ENCODE results near the gene CXCL14. TPM values are rescaled to one million over a fixed set of nuclear protein-coding genes. Genes with fewer than 3 reads are reported as not detected.
"Not testable (repeated sequence)": the region's sequence is repeated elsewhere in the genome, so short reads cannot be mapped to it uniquely, and the experiment has no call there.

CXCL14 gene
- total RNA-seq, 1 donor = not detected

DNA sequence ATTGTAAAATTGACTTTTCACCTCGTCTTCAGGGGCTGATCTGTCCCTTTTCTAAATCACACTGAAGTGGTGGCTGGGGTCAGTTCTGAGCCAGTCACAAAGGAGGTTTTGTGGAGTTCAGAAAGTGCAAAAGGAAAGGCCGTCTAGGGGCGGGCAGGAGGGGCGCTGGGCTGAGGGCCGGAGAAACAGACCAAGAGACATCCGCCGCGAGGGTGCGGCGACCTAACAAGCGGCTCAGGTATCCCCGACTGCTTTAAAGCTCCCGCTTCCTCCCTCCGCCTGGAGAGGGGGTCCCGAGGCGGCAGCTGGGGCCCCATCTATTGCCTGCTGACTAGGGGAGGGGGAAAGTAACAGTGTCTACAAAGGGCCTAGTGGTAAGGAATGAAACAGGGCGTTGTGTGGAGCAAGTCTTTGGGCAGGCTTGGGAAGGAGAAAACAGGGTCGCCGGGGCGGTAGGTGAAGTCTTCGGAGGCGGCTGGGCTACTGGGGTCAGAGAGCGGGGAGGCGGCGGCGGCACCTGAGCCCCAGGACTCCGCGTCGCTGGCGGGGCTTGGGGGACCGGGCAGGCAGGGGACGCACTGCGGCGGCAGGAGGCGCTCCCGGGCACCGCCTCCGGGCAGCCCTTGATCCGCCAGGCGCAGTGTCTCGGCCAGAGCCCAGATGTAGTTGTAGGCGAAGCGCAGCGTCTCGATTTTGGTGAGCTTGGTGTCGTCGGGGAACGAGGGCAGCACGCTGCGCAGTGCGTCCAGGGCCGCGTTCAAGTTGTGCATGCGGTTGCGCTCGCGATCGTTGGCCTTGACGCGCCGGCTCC, 44.0 kb downstream of the CXCL14 start:
- Histone ChIP-seq H3K4me1 (ENCODE audit: insufficient read depth, low read length) (no peaks in the 10 kb centered on the region), H3K4me2 (ENCODE audit: insufficient read depth, low read length) (no peak overlapping the region), H3K9me3 (ENCODE audit: low read depth, low read length) (no peaks in the 10 kb centered on the region), H3K27ac (ENCODE audit: low read depth, low read length) (no peak overlapping the region), H3K79me2 (ENCODE audit: insufficient read depth, low read length) (no peaks in the 10 kb centered on the region), H4K20me1 (ENCODE audit: insufficient read depth, low read length) (no peaks in the 10 kb centered on the region), H2AFZ (ENCODE audit: low read length) (no peak overlapping the region), H3K27me3 (ENCODE audit: insufficient read depth, low read length) (peaks cover 87% of the 10 kb centered on the region), H3K36me3 (ENCODE audit: insufficient read depth, low read length) (no peaks in the 10 kb centered on the region), H3K4me3 (ENCODE audit: insufficient read depth, low read length) (no peak overlapping the region)
- TF ChIP-seq, protein P1, sequence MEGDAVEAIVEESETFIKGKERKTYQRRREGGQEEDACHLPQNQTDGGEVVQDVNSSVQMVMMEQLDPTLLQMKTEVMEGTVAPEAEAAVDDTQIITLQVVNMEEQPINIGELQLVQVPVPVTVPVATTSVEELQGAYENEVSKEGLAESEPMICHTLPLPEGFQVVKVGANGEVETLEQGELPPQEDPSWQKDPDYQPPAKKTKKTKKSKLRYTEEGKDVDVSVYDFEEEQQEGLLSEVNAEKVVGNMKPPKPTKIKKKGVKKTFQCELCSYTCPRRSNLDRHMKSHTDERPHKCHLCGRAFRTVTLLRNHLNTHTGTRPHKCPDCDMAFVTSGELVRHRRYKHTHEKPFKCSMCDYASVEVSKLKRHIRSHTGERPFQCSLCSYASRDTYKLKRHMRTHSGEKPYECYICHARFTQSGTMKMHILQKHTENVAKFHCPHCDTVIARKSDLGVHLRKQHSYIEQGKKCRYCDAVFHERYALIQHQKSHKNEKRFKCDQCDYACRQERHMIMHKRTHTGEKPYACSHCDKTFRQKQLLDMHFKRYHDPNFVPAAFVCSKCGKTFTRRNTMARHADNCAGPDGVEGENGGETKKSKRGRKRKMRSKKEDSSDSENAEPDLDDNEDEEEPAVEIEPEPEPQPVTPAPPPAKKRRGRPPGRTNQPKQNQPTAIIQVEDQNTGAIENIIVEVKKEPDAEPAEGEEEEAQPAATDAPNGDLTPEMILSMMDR (IDR thresholded peaks at IDR 0.05; ENCODE audit: extremely low read depth, low read depth, low read length) = no peak
- peak; percentile 66 for DNase-seq (ENCODE audit: insufficient read length, low spot score, missing footprints)

DNA sequence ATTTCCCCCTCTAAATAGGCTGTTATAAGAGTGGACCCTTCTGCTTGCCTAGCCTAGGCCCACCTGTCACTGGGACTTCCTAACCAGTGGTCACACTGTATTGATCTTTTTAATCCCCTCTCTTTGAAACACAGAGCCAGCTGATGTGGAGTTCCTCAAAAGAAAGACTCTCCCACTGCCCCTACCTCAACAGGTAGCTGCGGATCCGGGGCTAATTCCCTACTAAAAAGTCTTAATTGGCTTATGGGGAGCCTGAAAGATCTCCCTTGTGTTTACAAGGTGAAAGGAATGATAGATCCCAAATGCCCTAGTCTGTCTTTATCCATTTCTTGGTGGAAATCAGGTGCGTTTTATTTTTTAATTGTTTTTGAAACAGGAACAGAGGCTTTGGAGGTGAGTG, 45.0 kb downstream of the CXCL14 start:
- Histone ChIP-seq H4K20me1 (ENCODE audit: insufficient read depth, low read length) (no peaks in the 10 kb centered on the region), H3K4me2 (ENCODE audit: insufficient read depth, low read length) (no peak overlapping the region), H3K27me3 (ENCODE audit: insufficient read depth, low read length) (peaks cover 87% of the 10 kb centered on the region), H3K27ac (ENCODE audit: low read depth, low read length) (no peak overlapping the region), H3K9me3 (ENCODE audit: low read depth, low read length) (no peaks in the 10 kb centered on the region), H3K4me3 (ENCODE audit: insufficient read depth, low read length) (no peak overlapping the region), H3K79me2 (ENCODE audit: insufficient read depth, low read length) (no peaks in the 10 kb centered on the region), H2AFZ (ENCODE audit: low read length) (no peak overlapping the region), H3K4me1 (ENCODE audit: insufficient read depth, low read length) (no peaks in the 10 kb centered on the region), H3K36me3 (ENCODE audit: insufficient read depth, low read length) (no peaks in the 10 kb centered on the region)
- TF ChIP-seq, protein P1 (IDR thresholded peaks at IDR 0.05; ENCODE audit: extremely low read depth, low read depth, low read length) = no peak
- DNase-seq (ENCODE audit: insufficient read length, low spot score, missing footprints) = peak; percentile 56

DNA sequence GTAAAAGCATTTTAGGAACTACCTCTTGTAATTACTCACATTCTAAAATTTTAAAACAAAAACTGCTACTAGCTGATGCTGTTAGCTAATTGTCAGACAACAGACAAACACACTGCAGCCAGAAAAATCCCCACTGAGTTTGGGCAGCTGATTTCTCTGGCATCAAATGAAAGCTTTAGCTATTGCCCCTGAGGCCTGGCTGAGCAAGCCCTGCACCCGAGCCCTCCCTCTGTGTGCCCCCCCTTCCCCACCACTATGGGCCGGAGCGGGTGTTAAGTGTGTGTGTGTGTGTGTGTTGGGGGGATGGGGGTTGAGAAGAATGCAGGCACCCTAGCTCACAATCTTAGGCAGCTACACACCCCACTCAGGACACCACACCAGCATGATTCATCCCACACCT, 45.5 kb downstream of the CXCL14 start:
- DNase-seq (ENCODE audit: insufficient read length, low spot score, missing footprints) = peak; percentile 45
- H3K9me3 ChIP-seq (ENCODE audit: low read depth, low read length) = no peaks in the 10 kb centered on the region
- no peak overlapping the region for H3K4me3 ChIP-seq (ENCODE audit: insufficient read depth, low read length)
- no peaks in the 10 kb centered on the region for H3K36me3 ChIP-seq (ENCODE audit: insufficient read depth, low read length)
- no peaks in the 10 kb centered on the region for H4K20me1 ChIP-seq (ENCODE audit: insufficient read depth, low read length)
- no peak overlapping the region for H3K4me2 ChIP-seq (ENCODE audit: insufficient read depth, low read length)
- TF ChIP-seq, protein P1 (IDR thresholded peaks at IDR 0.05; ENCODE audit: extremely low read depth, low read depth, low read length) = no peak
- no peak overlapping the region for H3K27ac ChIP-seq (ENCODE audit: low read depth, low read length)
- H2AFZ ChIP-seq (ENCODE audit: low read length) = no peak overlapping the region
- H3K79me2 ChIP-seq (ENCODE audit: insufficient read depth, low read length) = no peaks in the 10 kb centered on the region
- no peaks in the 10 kb centered on the region for H3K4me1 ChIP-seq (ENCODE audit: insufficient read depth, low read length)
- H3K27me3 ChIP-seq (ENCODE audit: insufficient read depth, low read length) = peaks cover 86% of the 10 kb centered on the region

DNA sequence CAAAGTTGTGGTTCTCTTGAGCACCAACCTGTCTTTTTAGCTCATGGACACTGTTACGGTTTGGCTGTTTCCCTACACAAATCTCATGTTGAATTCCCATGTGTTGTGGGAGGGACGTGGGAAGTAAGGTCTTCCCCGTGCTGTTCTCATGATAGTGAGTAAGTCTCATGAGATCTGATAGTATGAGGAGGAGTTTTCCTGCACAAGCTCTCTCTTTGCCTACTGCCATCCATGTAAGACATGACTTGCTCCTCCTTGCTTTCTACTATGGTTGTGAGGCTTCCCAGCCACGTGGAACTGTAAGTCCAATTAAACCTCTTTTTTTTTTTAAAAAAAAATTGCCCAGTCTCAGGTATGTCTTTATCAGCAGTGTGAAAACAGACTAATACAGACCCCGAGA, 49.2 kb downstream of the CXCL14 start:
- not testable (repeated sequence) for DNase-seq (ENCODE audit: insufficient read length, low spot score, missing footprints)
- H3K27me3 ChIP-seq (ENCODE audit: insufficient read depth, low read length) = peaks cover 59% of the 10 kb centered on the region

More for the DNA sequence above, 49.2 kb downstream of the CXCL14 start:
- not testable (repeated sequence) for H4K20me1 ChIP-seq (ENCODE audit: insufficient read depth, low read length); H3K4me3 ChIP-seq (ENCODE audit: insufficient read depth, low read length); H3K27ac ChIP-seq (ENCODE audit: low read depth, low read length); H2AFZ ChIP-seq (ENCODE audit: low read length); H3K79me2 ChIP-seq (ENCODE audit: insufficient read depth, low read length); H3K36me3 ChIP-seq (ENCODE audit: insufficient read depth, low read length); H3K4me2 ChIP-seq (ENCODE audit: insufficient read depth, low read length); H3K4me1 ChIP-seq (ENCODE audit: insufficient read depth, low read length); H3K9me3 ChIP-seq (ENCODE audit: low read depth, low read length)

All from osteoblast (primary cell).